GM12878 (cell line): ENCODE results near the gene NAALADL2. TPM values are rescaled to one million over a fixed set of nuclear protein-coding genes. Genes with fewer than 3 reads are reported as not detected.

ENCODE experiments used
- ATAC-seq: fragments of 200-7000 bp; cut with Tn5 transposase; 3 replicates; pipeline ENCODE4 v1.9.1; 2020; ENCODE audit warnings: mild to moderate bottlenecking, moderate library complexity
- BruUV-seq: library from RNA; stranded (reverse); fragments of 400-500 nt; replicated peaks from 2 replicates; lab custom pipeline; 2021; lab: Mats Ljungman, UMichigan
- CTCF ChIA-PET: fragments of 300-600 bp; sonication (Branson Sonifier 250); formaldehyde crosslinking; extraction: SDS; loops from one replicate; lab custom pipeline; 2021; ENCODE audit warnings: inconsistent platforms; lab: Yijun Ruan, JAX
- POLR2A ChIA-PET: fragments of 350-600 bp; formaldehyde crosslinking; extraction: SDS; loops from one replicate; lab custom pipeline; 2021; ENCODE audit warnings: inconsistent platforms; lab: Charles Lee
- RAD21 ChIA-PET: fragments of 300-600 bp; sonication (Branson Sonifier 250); formaldehyde crosslinking; loops from one replicate; lab custom pipeline; 2023; ENCODE audit warnings: antibody characterized with exemption; ENCODE audit not compliant: unreplicated experiment; lab: Charles Lee
- SMC1A ChIA-PET: fragments of 300-600 bp; sonication (Branson Sonifier 250); formaldehyde crosslinking; loops from one replicate; lab custom pipeline; 2023; ENCODE audit not compliant: unreplicated experiment, uncharacterized antibody; lab: Charles Lee
- DNase-seq: peaks from one replicate; pipeline ENCODE4 v3.0.0-alpha.2; 2011; ENCODE audit warnings: low read depth, low spot score
- FAIRE-seq: peaks from 3 replicates; lab custom pipeline; 2011; peaks lifted over from hg19 to GRCh38; lab: Jason Lieb, UNC
- H2AFZ ChIP-seq: 2 replicates; pipeline ENCODE4 v1.6.0; 2011; ENCODE audit warnings: low read depth, low read length, control low read depth; ENCODE audit not compliant: control insufficient read depth
- H3K27ac ChIP-seq: 2 replicates; pipeline ENCODE4 v1.5.1; 2011; ENCODE audit warnings: control low read depth; ENCODE audit not compliant: control insufficient read depth, insufficient read depth
- H3K27me3 ChIP-seq, 2 experiments: replicated peaks in 1 of 2; 2 replicates each; pipeline versions ENCODE4 v1.6.0 to v1.6.1; 2011; ENCODE audit warnings: low read length in 1 of 2; ENCODE audit not compliant: control insufficient read depth in 2 of 2, insufficient read depth in 2 of 2
- H3K36me3 ChIP-seq, 2 experiments: 2 replicates each; pipeline ENCODE4 v1.5.1; 2011; ENCODE audit warnings: low read length in 1 of 2; ENCODE audit not compliant: control insufficient read depth in 2 of 2, insufficient read depth in 2 of 2
- H3K4me1 ChIP-seq: 2 replicates; pipeline ENCODE4 v1.6.1; 2011; ENCODE audit warnings: mild to moderate bottlenecking, low read length, moderate library complexity, mixed read lengths; ENCODE audit not compliant: control insufficient read depth, insufficient read depth
- H3K4me2 ChIP-seq: 2 replicates; pipeline ENCODE4 v1.6.0; 2011; ENCODE audit warnings: control low read depth; ENCODE audit not compliant: control insufficient read depth, insufficient read depth
- H3K4me3 ChIP-seq: fragments of 200-600 bp; sonication (generic); 2 replicates; pipeline ENCODE4 v1.5.1; 2016
- H3K79me2 ChIP-seq: 2 replicates; pipeline ENCODE4 v1.6.0; 2011; ENCODE audit warnings: low read length; ENCODE audit not compliant: control insufficient read depth, insufficient read depth
- H3K9ac ChIP-seq: 2 replicates; pipeline ENCODE4 v1.8.0; 2011; ENCODE audit warnings: low read length, control low read depth, mixed read lengths; ENCODE audit not compliant: control insufficient read depth, insufficient read depth
- H3K9me3 ChIP-seq: replicated peaks from 3 replicates; pipeline ENCODE4 v1.5.1; 2011; ENCODE audit warnings: mild to moderate bottlenecking, low read length; ENCODE audit not compliant: control insufficient read depth, insufficient read depth
- H4K20me1 ChIP-seq: 2 replicates; pipeline ENCODE4 v1.6.0; 2011; ENCODE audit not compliant: control insufficient read depth, insufficient read depth
- BMI1 ChIP-seq: fragments of 450-650 bp; IDR thresholded peaks from 2 replicates; pipeline ENCODE4 v1.6.1; 2016; ENCODE audit warnings: mild to moderate bottlenecking, moderate library complexity, borderline replicate concordance
- CEBPZ ChIP-seq: fragments of 150-350 bp; IDR thresholded peaks from 2 replicates; pipeline ENCODE4 v1.6.1; 2016; ENCODE audit warnings: low read depth, low read length
- DPF2 ChIP-seq: fragments of 450-650 bp; IDR thresholded peaks from 2 replicates; pipeline ENCODE4 v1.6.1; 2017; ENCODE audit warnings: mild to moderate bottlenecking
- E4F1 ChIP-seq: fragments of 450-650 bp; IDR thresholded peaks from 2 replicates; pipeline ENCODE4 v1.6.1; 2018; ENCODE audit warnings: borderline replicate concordance, mild to moderate bottlenecking; ENCODE audit not compliant: partially characterized antibody
- GABPA ChIP-seq: IDR thresholded peaks from 2 replicates; pipeline ENCODE4 v1.6.1; 2014; ENCODE audit warnings: antibody characterized with exemption, low read depth, mild to moderate bottlenecking, inconsistent platforms
- IKZF2 ChIP-seq, 2 experiments: fragments of 450-650 bp; IDR thresholded peaks; 2 replicates each; pipeline ENCODE4 v1.6.1; 2017; ENCODE audit warnings: mild to moderate bottlenecking in 2 of 2, moderate library complexity in 2 of 2
- MEF2A ChIP-seq: IDR thresholded peaks from 2 replicates; pipeline ENCODE4 v1.6.1; 2011; ENCODE audit warnings: low read depth, mild to moderate bottlenecking, low read length, moderate library complexity; ENCODE audit not compliant: insufficient read depth
- MYB ChIP-seq: fragments of 150-350 bp; IDR thresholded peaks from 2 replicates; pipeline ENCODE4 v1.6.1; 2014; ENCODE audit warnings: mild to moderate bottlenecking, low read depth, low read length, borderline replicate concordance
- NR2F1 ChIP-seq: fragments of 450-650 bp; conservative IDR thresholded peaks from 2 replicates; pipeline ENCODE4 v1.6.1; 2017; ENCODE audit warnings: mild to moderate bottlenecking
- PAX8 ChIP-seq: fragments of 450-650 bp; IDR thresholded peaks from 2 replicates; pipeline ENCODE4 v1.6.1; 2017; ENCODE audit warnings: mild to moderate bottlenecking, moderate library complexity
- POLR2A ChIP-seq: IDR thresholded peaks from 2 replicates; pipeline ENCODE4 v1.6.1; 2011; ENCODE audit warnings: low read depth, mild to moderate bottlenecking, low read length
- SIX5 ChIP-seq: IDR thresholded peaks from 2 replicates; pipeline ENCODE4 v1.6.1; 2011; ENCODE audit warnings: mild to moderate bottlenecking, low read depth, low read length, moderate library complexity; ENCODE audit not compliant: severe bottlenecking
- SMC3 ChIP-seq: IDR thresholded peaks from 2 replicates; pipeline ENCODE4 v1.6.1; 2011; ENCODE audit warnings: low read length, improper control_type of control experiment, borderline replicate concordance
- SUPT20H ChIP-seq: IDR thresholded peaks from 2 replicates; pipeline ENCODE4 v1.6.1; 2011; ENCODE audit warnings: low read depth, mild to moderate bottlenecking, low read length, moderate library complexity, borderline replicate concordance; ENCODE audit not compliant: control insufficient read depth
- TBL1XR1 ChIP-seq: IDR thresholded peaks from 2 replicates; pipeline ENCODE4 v1.6.1; 2012; ENCODE audit warnings: low read depth, low read length, improper control_type of control experiment
- ZNF24 ChIP-seq: fragments of 450-650 bp; IDR thresholded peaks from 2 replicates; pipeline ENCODE4 v1.6.1; 2017; ENCODE audit warnings: antibody characterized with exemption, mild to moderate bottlenecking
- ZNF592 ChIP-seq: fragments of 450-650 bp; IDR thresholded peaks from 2 replicates; pipeline ENCODE4 v1.6.1; 2017; ENCODE audit warnings: mild to moderate bottlenecking, moderate library complexity
- WGBS: methylation state at CpG from one replicate; pipeline ENCODE4 v1.1.6; 2016; ENCODE audit warnings: low lambda C conversion rate; ENCODE audit not compliant: insufficient replicate concordance, insufficient coverage; ENCODE audit errors: missing lambda C conversion rate; 5-methylcytosine and 5-hydroxymethylcytosine counted together
- in situ Hi-C: fragments of 300-500 bp; cut with MboI; formaldehyde crosslinking; loops from 9 replicates; pipeline ENCODE4 v1.14.3; 2018; ENCODE audit warnings: mixed read lengths
- intact Hi-C: fragments of 100-400 bp; cut with micrococcal nuclease; formaldehyde crosslinking; loops from one replicate; pipeline ENCODE4 v1.14.2; 2022; ENCODE audit not compliant: unreplicated experiment
- polyA plus RNA-seq, 11 experiments: library from polyadenylated mRNA; depleted of rRNA in 4 of 11; unstranded in 6 of 11; stranded (reverse) in 5 of 11; fragments of >200 nt; fragmentation: Nextera tagmentation in 4 of 11; fragmentation: Illumina TruSeq in 1 of 11; extraction: Ambion mirVana in 4 of 11; extraction: Trizol in 1 of 11; gene quantifications; 1 replicate in 1 of 11; 2 replicates in 10 of 11; pipeline versions ENCODE4 v1.2.1 to v1.2.3, GENCODE V29; 2011 to 2016; ENCODE audit warnings: inconsistent platforms in 2 of 11, missing spikeins in 2 of 11, low read depth in 1 of 11
- total RNA-seq, 4 experiments: library from RNA; depleted of rRNA in 3 of 4; stranded (reverse); fragments of >200 nt in 3 of 4; fragmentation: Illumina TruSeq in 1 of 4; extraction: Trizol in 1 of 4; gene quantifications; 2 replicates each; pipeline versions ENCODE4 v1.2.1 to v1.2.3, GENCODE V29; 2013 to 2021

NAALADL2 gene
- total and polyA plus RNA-seq, 10 of the 15 experiments (the other 5 are each of a cell fraction or from before 2014, with no cell fraction given), result 0.06 to 10.8 (median 0.46) TPM

- FAIRE-seq (no peak), DNase-seq (no peak), ATAC-seq (no peak)
- Histone ChIP-seq H3K9ac (no peak overlapping the region), H3K9me3 (no peaks in the 10 kb centered on the region), H3K27me3 (no peaks in the 10 kb centered on the region), H3K79me2 (no peaks in the 10 kb centered on the region), H3K4me2 (no peak overlapping the region), H3K27ac (no peak overlapping the region), H3K4me3 (no peak overlapping the region), H2AFZ (no peak overlapping the region), H4K20me1 (no peaks in the 10 kb centered on the region), H3K36me3 (no peaks in the 10 kb centered on the region), H3K4me1 (no peaks in the 10 kb centered on the region)
- no TSS peak for BruUV-seq
- WGBS, result 50% methylated on average over 3 of the region's 3 CpGs
- ChIA-PET POLR2A (no interaction called here), SMC1A (no interaction called here), RAD21 (no interaction called here), CTCF (no interaction called here)
- intact Hi-C loops, result loop anchor here (10.0 kb wide), 1 partner anchor 1085 kb away; no protein-coding TSS in a partner anchor
- in situ Hi-C loops, result no loop called here
- TF ChIP-seq PAX8 (no peak), ZNF592 (no peak), ZNF24 (no peak), SMC3 (no peak), CEBPZ (no peak), TBL1XR1 (no peak), POLR2A (no peak), SUPT20H (no peak), GABPA (no peak), MEF2A (no peak), MYB (no peak), E4F1 (no peak), BMI1 (no peak), NR2F1 (no peak), IKZF2 (IDR thresholded peaks at IDR 0.05) (no peak), DPF2 (no peak), SIX5 (no peak)
Measured at GRCh38 chr3:174859756-174860155, 622 bp downstream of the NAALADL2 start.
